Activated CD8-positive, alpha-beta memory T cell treated with anti-CD3 and anti-CD28 coated beads, Interleukin-2, amount 50 U/mL, for 4 hours (primary cell): ENCODE measurements around the gene RTP3.

ENCODE experiments used
- DNase-seq: peaks from one replicate; pipeline ENCODE4 v3.0.0-alpha.2; 2020

RTP3 gene

GRCh38 chr3:46469680-46470357, 28.0 kb upstream of the RTP3 start:
- no peak for DNase-seq

DNA sequence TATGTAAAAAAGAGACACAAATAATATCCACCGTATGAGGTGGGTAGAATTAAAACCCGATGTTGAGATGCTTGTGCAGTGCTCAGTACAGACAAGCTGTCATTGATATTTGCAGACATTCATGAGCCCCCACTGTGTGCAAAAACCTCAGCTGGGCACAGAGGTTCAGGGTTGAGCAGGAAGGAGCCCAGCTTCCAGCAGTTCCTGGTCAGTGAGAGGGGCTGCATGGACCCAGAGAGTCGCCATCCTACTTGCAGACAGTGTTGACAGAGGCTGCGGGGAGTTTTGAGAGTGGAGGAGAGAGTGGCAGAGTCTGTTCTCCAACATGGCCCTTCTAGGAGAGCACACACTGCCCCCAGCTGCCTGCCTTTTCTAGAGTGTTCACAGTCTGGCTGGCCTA, 26.9 kb upstream of the RTP3 start:
- DNase-seq, result no peak

DNA sequence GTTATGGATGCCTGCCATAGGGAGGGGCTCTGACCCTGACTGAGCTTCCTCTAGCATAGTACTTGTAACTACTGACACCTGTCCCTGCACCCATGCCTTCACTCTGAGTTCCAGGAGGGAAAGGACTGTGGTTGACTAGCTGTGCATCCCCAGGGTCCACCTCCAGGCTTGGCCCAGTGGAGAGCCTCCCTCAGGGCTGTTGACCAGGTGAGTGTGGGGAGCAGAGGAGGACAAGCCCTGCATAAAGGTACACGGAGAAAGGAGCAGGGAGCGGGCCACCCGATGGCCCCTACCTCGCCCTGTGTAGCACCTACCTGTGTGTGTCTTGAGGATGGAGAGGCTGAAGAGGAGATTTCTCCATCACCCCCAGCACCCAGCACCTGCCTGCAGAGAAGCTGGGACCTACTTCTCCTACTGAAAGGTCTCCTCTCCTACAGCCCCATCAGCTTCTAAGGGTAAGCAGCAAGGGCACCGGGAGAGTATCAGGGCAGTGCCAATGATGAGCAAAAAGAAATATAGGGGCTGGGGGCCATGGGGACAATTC, 26.3 kb upstream of the RTP3 start:
- DNase-seq, result no peak

- DNase-seq, result no peak
Observed at GRCh38 chr3:46472736-46473135, 25.0 kb upstream of the RTP3 start.

DNA sequence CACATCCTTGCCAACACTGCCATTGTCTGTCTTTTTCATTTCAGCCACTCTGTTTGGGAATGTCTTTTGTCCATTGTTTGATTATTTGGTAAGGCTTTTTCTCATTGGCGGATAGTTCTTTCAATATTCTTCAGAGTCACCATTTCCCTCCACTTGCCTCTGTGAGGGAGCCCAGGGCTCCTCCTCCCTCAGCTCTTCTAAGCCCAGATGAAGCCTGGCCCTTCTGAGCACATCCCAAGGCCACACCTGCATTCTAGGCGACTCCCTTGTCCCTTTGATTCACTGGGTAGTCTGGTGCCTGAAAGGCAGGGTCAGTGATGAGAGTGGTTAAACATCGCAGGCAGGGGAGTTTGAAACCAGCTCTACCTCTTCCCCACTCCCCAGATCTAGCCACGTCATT, 20.6 kb upstream of the RTP3 start:
- no peak for DNase-seq

GRCh38 chr3:46477756-46478155, 20.0 kb upstream of the RTP3 start:
- DNase-seq, result no peak

DNA sequence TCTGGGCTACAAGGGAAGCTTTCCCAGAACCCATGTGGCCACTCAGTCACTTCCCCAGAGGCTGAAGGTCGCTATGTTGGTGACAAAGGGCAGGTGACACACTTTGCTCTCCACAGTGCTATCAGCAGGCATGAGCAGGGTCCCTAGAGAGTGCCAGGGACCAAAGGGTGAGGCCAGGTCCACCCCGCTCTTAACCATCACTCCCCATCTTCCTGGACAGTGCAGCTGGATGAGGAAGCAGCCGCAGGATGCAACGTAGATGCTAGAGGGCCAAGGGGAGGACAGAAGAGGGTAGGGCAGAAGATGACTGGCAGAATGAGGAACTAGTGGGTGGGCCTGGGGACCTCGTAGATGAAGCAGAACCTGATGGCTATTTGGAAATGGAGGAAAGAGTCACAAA, 19.4 kb upstream of the RTP3 start:
- DNase-seq, result no peak

GRCh38 chr3:46479021-46479420, 18.8 kb upstream of the RTP3 start:
- DNase-seq, result no peak

- DNase-seq, result no peak
Observed at GRCh38 chr3:46479696-46480095, 18.1 kb upstream of the RTP3 start.

DNA sequence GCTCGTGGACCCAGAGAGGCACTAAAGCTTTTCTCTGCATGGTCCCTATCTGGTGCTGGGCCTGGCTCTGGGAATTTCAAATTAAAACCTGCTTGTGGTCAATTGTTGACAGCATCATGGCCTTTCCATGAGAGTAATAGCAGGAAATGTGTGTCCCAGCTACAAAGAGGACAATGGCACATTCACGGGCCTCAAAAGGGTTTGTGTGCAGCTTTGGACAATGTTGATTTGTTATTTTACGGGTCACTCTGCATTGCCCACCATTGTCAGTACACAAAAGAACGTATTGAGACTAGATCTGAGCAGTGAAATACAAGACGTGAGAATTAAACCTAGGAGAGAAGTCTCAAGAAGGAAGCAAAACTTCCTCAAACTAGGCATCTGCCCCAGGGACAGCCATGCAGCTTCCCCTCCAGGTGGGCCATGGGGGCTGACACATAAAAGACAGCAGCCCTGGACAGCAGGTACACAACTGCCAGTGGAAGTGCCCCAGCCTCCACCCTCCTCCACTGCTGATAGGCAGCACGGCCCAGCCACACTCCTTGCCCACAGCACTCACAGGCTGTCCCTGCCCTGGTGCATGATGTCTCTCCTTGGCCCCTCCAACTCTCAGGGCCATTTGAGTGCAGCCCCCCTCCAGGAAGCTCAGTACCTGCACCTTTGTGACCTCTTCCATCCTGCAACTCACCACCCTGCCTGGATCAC, 17.1 kb upstream of the RTP3 start:
- DNase-seq, result no peak

DNA sequence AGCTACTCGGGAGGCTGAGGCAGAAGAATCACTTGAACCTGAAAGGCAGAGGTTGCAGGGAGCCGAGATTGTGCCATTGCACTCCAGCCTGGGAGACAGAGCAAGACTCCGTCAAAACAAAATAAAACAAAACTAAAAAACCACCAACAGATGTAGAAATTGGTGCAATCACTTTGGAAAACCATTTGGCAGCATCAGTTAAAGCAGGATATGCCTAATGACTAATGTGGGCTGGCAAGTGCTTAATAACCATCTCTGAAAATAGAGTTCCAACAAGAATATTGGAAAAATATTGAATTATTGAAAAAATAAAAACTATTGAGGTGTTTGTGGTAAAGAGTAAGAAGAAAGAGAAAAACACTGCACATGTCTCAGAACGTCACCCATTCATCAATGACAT, 16.1 kb upstream of the RTP3 start:
- no peak for DNase-seq

GRCh38 chr3:46482632-46483350, 15.0 kb upstream of the RTP3 start:
- DNase-seq, result no peak

GRCh38 chr3:46483825-46484224, 14.0 kb upstream of the RTP3 start:
- DNase-seq, result no peak

- DNase-seq, result no peak
Observed at GRCh38 chr3:46484388-46484787, 13.4 kb upstream of the RTP3 start.

- DNase-seq, result no peak
Observed at GRCh38 chr3:46484911-46485778, 12.6 kb upstream of the RTP3 start.

DNA sequence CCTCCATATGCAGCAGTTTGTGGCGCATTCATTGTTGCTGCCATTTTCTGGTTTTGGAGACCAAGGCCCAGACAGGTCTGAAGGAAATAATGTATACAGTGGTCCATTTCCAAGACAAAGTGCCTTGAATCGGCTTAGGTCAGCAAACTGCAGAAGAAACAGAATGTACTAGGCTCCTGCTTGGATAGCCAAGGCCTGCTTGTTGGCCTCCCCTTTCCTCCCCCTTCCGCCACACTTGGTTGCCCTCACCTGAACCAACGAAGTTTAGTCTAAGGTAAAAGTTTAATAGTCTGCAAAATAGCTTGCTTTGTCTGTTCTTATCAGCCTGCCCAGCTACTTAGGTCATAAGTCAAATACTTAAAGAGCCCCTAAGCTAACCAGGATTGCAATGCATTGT, 12.0 kb upstream of the RTP3 start:
- no peak for DNase-seq

DNA sequence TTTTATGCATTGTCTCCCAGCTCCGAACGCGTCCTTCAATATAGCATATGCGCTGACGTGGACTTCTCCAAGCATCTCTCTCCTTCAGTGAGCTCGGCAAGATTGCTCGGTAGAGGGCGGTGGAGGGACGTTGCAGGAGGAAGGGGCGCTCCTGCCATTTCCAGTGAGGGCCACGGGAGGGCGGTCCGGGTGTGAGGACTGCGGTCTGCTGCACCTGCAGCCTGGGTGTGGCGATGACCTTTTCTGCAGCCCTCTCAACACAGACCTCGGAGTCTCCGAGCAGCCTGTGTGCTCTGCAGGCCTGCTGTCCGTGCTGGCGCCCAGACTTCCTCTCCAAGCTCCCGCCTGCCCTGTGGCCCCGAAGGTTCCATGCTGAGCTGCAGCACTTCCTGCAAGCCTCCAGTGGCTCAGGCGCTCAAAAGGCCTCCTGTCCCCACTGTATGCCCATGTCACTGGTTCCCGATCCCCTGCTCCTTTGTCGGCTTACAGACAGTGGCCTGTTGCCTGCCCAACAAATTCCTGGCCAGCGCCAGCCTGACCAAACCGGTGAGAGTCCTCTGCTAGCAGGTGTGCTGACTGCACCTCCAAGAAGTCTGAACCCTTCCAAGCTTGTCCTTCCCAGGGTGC, 8.9 kb upstream of the RTP3 start:
- DNase-seq, result peak; percentile 94

GRCh38 chr3:46489381-46489780, 8.4 kb upstream of the RTP3 start:
- no peak for DNase-seq

DNA sequence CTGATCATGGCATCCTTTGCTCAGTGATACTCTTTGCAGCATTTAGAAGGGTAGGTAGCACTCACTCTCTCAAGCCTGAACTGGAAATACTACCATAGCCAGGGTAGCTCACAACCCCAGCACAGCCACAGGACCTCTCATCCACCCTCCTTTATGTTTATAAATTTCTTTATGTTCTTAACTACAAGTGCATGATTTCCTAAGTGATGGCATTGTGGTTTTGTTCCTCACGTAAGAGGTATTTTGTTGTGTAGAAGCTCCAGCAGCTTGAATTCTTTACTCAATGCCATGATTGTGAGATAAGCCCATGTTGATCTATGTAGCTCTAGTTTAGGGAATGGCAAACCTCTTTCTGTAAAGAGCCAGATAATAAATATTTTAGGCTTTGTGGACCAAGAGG, 7.9 kb upstream of the RTP3 start:
- DNase-seq, result no peak

DNA sequence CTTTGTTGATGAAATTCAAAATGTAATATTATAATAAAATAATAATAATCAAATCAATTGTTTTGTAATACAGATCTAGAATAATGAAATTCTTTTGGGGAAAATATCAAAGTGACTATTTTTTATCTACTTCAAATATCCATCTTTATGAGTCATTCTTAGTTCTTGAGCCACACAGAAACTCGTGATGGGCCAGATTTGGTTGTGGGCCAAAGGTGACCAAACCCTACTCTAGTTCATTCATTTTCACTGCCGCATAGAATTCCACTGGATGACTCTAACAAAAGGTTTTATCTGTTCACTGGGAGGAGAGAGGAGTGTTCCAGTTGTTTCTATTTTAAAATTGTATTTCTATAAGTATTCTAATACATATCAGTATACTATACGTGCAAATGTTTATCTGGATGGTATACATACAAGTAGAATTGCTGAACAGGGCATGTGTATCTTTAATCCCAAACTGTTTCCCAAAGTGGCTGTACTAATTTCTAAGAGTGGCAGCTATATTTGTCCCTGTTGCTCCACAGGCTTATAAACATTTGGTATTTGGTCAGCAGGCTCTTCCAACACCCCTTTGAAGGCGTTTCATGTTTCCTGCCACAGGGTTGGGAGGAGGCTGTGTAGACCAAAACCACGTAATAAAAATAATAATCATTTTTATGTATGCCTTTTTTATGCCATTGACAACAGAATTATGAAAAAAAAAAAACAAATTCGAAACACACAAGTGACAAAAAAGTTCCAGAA, 7.3 kb upstream of the RTP3 start:
- DNase-seq, result no peak
